ENCODE data around the gene OAS3.
"Not testable (repeated sequence)": the region's sequence is repeated elsewhere in the genome, so short reads cannot be mapped to it uniquely, and the experiment has no call there.

OAS3 gene

GRCh38 chr12:112978163-112979040 lies 40.1 kb downstream of the OAS3 start, which contains the start of gene OAS2:
Gene OAS2, plus strand, starts transcription at chr12:112978519. Its CDS starts 90 bp downstream, at chr12:112978609.
- H3K27me3 ChIP-seq: no peaks in the 10 kb centered on the region
- H3K36me3 ChIP-seq: no peaks in the 10 kb centered on the region
- H3K4me3 ChIP-seq: peak within 1 kb of the TSS; percentile 63
- peak within 1 kb of the TSS; percentile 78 for H3K4me2 ChIP-seq
- peak within 1 kb of the TSS; percentile 81 for H3K27ac ChIP-seq
- no peaks in the 10 kb centered on the region for H4K20me1 ChIP-seq
- no peak for TF ChIP-seq Cebpa-rat (IDR thresholded peaks at IDR 0.05)
- peak within 1 kb of the TSS; percentile 72 for H3K9ac ChIP-seq
- H3K4me1 ChIP-seq: peaks cover 46% of the 10 kb centered on the region
- H3K9me3 ChIP-seq: peaks cover 5% of the 10 kb centered on the region; the same call in 1 of the 2 replicates

GRCh38 chr12:112979041-112979680 lies 40.9 kb downstream of the OAS3 start:
- peak overlapping the region; percentile 63 for H3K4me3 ChIP-seq
- TF ChIP-seq Cebpa-rat (IDR thresholded peaks at IDR 0.05): no peak
- H4K20me1 ChIP-seq: no peaks in the 10 kb centered on the region
- H3K9me3 ChIP-seq: peaks cover 5% of the 10 kb centered on the region
- peaks cover 38% of the 10 kb centered on the region for H3K4me1 ChIP-seq
- H3K27me3 ChIP-seq: no peaks in the 10 kb centered on the region
- no peaks in the 10 kb centered on the region for H3K36me3 ChIP-seq
- peak overlapping the region; percentile 72 for H3K9ac ChIP-seq
- peak overlapping the region; percentile 78 for H3K4me2 ChIP-seq
- peak overlapping the region; percentile 81 for H3K27ac ChIP-seq

- TF ChIP-seq Cebpa-rat (IDR thresholded peaks at IDR 0.05): no peak
- Histone ChIP-seq H3K27ac (no peak overlapping the region), H3K4me2 (peak overlapping the region; percentile 15; the same call in 1 of the 2 replicates), H4K20me1 (no peaks in the 10 kb centered on the region), H3K4me1 (peaks cover 37% of the 10 kb centered on the region), H3K4me3 (no peak overlapping the region), H3K27me3 (no peaks in the 10 kb centered on the region), H3K9ac (no peak overlapping the region), H3K36me3 (no peaks in the 10 kb centered on the region), H3K9me3 (peaks cover 20% of the 10 kb centered on the region)
Observed at GRCh38 chr12:112980491-112981158, 42.4 kb downstream of the OAS3 start.

- Histone ChIP-seq H3K9ac (no peak overlapping the region), H3K36me3 (peaks cover 7% of the 10 kb centered on the region), H3K9me3 (peaks cover 31% of the 10 kb centered on the region), H4K20me1 (no peaks in the 10 kb centered on the region), H3K4me1 (peaks cover 11% of the 10 kb centered on the region), H3K27me3 (no peaks in the 10 kb centered on the region), H3K4me3 (no peak overlapping the region), H3K27ac (no peak overlapping the region), H3K4me2 (no peak overlapping the region)
- no peak for TF ChIP-seq Cebpa-rat (IDR thresholded peaks at IDR 0.05)
Observed at GRCh38 chr12:112985642-112986290, 47.5 kb downstream of the OAS3 start.

GRCh38 chr12:112986291-112986800 lies 48.1 kb downstream of the OAS3 start:
- H3K9me3 ChIP-seq: peaks cover 31% of the 10 kb centered on the region
- no peak for TF ChIP-seq Cebpa-rat (IDR thresholded peaks at IDR 0.05)
- H3K4me1 ChIP-seq: peaks cover 8% of the 10 kb centered on the region
- no peaks in the 10 kb centered on the region for H4K20me1 ChIP-seq
- no peak overlapping the region for H3K4me2 ChIP-seq
- H3K27me3 ChIP-seq: no peaks in the 10 kb centered on the region
- H3K36me3 ChIP-seq: peaks cover 7% of the 10 kb centered on the region
- H3K9ac ChIP-seq: no peak overlapping the region
- no peak overlapping the region for H3K27ac ChIP-seq
- no peak overlapping the region for H3K4me3 ChIP-seq

- H3K27ac ChIP-seq: no peak overlapping the region
- H4K20me1 ChIP-seq: no peaks in the 10 kb centered on the region
- H3K27me3 ChIP-seq: no peaks in the 10 kb centered on the region
- no peak overlapping the region for H3K9ac ChIP-seq
- no peak overlapping the region for H3K4me2 ChIP-seq
- H3K9me3 ChIP-seq: peaks cover 29% of the 10 kb centered on the region
- H3K4me1 ChIP-seq: peaks cover 8% of the 10 kb centered on the region
- H3K4me3 ChIP-seq: no peak overlapping the region
- no peak for TF ChIP-seq Cebpa-rat (IDR thresholded peaks at IDR 0.05)
- H3K36me3 ChIP-seq: peaks cover 7% of the 10 kb centered on the region
Observed at GRCh38 chr12:112987561-112987960, 49.3 kb downstream of the OAS3 start.

GRCh38 chr12:112988224-112988623 lies 50.0 kb downstream of the OAS3 start:
- no peak for TF ChIP-seq Cebpa-rat (IDR thresholded peaks at IDR 0.05)
- Histone ChIP-seq H3K27me3 (no peaks in the 10 kb centered on the region), H3K9ac (no peak overlapping the region), H3K4me3 (no peak overlapping the region), H4K20me1 (no peaks in the 10 kb centered on the region), H3K4me2 (peak overlapping the region; percentile 33), H3K36me3 (peaks cover 7% of the 10 kb centered on the region), H3K27ac (no peak overlapping the region), H3K9me3 (peaks cover 26% of the 10 kb centered on the region), H3K4me1 (peaks cover 8% of the 10 kb centered on the region)

- not testable (repeated sequence) for H3K9ac ChIP-seq, H3K4me3 ChIP-seq, H3K27ac ChIP-seq, H3K36me3 ChIP-seq, H3K4me1 ChIP-seq, H4K20me1 ChIP-seq, H3K27me3 ChIP-seq, H3K4me2 ChIP-seq
- peaks cover 26% of the 10 kb centered on the region for H3K9me3 ChIP-seq
Observed at GRCh38 chr12:112988823-112989385, 50.6 kb downstream of the OAS3 start.

GRCh38 chr12:112989806-112990205 lies 51.5 kb downstream of the OAS3 start:
- H3K36me3 ChIP-seq: peaks cover 7% of the 10 kb centered on the region

More at GRCh38 chr12:112989806-112990205, 51.5 kb downstream of the OAS3 start:
- Histone ChIP-seq H3K4me3 (no peak overlapping the region), H3K4me2 (no peak overlapping the region), H3K4me1 (peaks cover 8% of the 10 kb centered on the region), H3K27ac (no peak overlapping the region), H3K27me3 (no peaks in the 10 kb centered on the region), H3K9me3 (peaks cover 19% of the 10 kb centered on the region), H3K9ac (no peak overlapping the region), H4K20me1 (no peaks in the 10 kb centered on the region)
- no peak for TF ChIP-seq Cebpa-rat (IDR thresholded peaks at IDR 0.05)

Measured in BLaER1 (cell line).